Islet of Langerhans (tissue), 1 donor: ENCODE measurements around the gene TBC1D22A.

Experiments
- FAIRE-seq: peaks from one replicate; lab custom pipeline; 2011; peaks lifted over from hg19 to GRCh38; lab: Jason Lieb, UNC

Gene TBC1D22A

GRCh38 chr22:46890819-46891218 is 128.4 kb downstream of the TBC1D22A start:
- no peak for FAIRE-seq

GRCh38 chr22:46891382-46891951 is 129.0 kb downstream of the TBC1D22A start:
- no peak for FAIRE-seq

GRCh38 chr22:46892866-46893265 is 130.4 kb downstream of the TBC1D22A start:
- no peak for FAIRE-seq

DNA sequence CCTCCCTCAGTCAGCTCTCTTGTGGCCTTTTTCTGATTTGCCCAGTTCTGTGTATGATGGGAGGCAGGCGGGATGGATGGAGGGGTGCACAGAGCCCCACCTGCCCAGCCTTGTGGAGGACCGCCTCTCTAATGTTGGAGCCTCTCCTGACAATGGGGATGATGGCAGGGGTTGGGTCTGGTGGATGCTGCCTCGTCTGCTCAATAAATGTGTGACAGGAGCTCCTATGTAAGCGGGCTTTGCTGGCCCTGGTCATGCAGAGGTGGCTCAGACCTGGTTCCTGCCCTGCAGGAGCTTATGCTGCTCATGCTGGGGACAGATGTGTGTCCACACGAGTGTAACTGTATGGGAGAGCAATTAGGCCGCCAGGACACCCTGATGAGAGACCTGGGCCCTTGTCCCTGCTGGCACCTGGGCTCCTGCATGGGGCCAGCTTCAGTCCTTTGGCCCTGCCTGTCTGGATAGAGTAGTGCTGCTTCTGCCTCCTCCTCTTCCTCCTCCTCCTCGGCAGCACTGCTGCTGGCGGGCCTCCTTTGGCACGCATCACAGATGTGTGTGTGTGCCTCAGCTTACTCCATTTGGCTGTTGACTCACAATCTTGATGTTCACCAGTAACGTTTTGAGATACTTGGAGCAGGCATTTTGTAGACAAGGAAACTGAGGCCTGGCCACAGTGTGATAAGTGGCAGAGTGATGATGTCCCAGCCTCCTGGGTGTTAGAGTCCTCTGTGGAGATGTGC is 131.0 kb downstream of the TBC1D22A start:
- FAIRE-seq: no peak

DNA sequence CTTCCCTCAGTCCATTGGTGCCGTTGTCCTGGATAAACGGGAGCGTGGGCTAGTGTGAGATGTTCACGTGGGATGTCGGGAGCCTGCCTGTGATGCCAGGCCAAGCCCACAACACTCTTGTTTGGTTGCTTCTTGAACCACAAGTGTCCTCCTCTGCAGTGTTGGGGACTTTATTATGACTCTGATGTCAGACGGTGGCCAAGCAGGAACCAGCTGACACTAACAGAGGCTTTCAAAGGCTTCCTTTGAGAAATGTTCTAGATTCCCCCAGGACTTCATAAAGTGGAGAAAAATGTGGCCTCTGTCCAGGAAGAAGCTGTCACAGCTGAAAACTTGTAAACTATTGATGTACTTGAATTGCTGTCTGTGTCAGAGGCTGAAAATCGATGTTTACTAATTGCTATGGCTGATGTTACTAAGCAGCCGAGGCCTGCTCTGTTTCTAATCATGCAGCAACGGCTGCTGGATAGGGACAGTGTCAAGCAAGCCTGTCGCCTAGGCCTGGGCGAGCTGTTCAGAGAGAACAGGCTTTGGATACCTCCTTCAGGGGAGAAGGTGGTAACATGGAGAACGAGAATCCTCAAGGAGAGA is 131.7 kb downstream of the TBC1D22A start:
- FAIRE-seq: no peak

GRCh38 chr22:46894851-46895640 is 132.6 kb downstream of the TBC1D22A start:
- FAIRE-seq: no peak

GRCh38 chr22:46895753-46896152 is 133.3 kb downstream of the TBC1D22A start:
- FAIRE-seq: no peak

- no peak for FAIRE-seq
Observed at GRCh38 chr22:46896166-46896565, 133.7 kb downstream of the TBC1D22A start.

DNA sequence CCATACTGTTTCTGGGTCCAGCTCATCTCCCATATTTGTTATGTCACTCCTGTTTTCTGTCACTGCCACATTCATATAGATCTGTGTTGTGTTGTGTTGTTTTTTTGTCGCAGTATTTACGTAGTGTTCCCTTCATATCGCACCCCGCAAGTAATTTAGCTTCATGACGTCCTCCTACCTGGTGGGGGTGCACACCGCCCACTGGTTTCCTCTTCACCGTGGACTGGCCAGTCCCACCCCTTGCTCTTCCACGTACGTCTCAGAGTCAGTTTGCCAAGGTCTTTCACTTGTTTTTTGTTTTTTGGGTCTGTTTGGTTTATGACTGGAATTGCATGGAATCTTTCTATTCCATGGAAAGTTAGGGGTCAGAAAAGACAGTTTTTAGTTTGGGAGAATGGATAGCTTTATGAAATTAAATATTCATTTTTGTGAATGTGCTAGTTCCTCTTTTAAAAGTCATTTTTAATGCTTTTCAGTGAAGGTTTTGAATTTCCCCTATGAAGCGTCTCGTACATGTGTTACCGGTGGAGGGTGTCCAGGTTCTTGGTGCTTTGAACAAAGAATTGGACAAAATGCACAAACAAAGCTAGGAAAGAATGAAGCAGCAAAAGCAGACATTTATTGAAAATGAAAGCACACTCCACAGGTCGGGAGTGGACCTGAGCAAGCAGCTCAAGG is 134.3 kb downstream of the TBC1D22A start:
- no peak for FAIRE-seq

DNA sequence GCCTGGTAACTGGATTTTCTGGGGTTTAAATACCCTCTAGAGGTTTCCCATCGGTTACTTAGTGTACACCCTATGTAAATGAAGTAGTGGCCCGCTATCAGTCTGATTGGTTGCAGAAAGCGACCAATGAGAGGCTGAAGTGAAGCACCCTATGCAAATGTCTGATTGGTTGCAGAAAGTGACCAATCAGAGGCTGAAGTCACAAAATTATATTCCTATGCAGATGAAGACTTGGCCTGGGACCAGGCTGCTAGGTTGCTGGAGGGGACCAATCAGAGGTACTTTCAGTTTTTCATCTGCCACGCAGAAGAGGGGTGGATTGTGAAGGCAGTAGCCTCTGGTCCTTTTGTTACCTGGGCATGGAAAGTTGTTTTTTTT is 134.8 kb downstream of the TBC1D22A start:
- no peak for FAIRE-seq

DNA sequence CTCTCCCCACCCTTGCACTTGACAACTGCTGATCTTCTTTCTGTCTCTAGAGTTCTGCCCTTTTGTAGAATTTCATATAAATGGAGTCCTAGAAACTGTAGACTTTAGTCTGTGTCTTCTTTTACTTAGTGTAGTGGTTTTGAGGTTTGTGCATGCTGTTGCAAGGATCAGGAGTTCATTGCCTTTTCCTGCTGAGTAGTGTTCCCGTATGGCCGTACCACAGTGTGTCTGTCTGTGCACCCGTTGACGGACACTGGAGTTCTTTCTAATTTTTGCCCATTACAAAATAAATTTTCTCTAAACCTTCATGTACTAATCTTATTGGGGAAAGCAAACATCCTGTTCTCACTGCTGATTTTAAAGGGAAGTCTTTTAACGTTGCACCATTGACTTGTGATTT is 138.1 kb downstream of the TBC1D22A start:
- FAIRE-seq: no peak

- no peak for FAIRE-seq
Observed at GRCh38 chr22:46902436-46902835, 140.0 kb downstream of the TBC1D22A start.

- FAIRE-seq: no peak
Observed at GRCh38 chr22:46902998-46903916, 140.8 kb downstream of the TBC1D22A start.

GRCh38 chr22:46905415-46905814 is 143.0 kb downstream of the TBC1D22A start:
- FAIRE-seq: no peak

DNA sequence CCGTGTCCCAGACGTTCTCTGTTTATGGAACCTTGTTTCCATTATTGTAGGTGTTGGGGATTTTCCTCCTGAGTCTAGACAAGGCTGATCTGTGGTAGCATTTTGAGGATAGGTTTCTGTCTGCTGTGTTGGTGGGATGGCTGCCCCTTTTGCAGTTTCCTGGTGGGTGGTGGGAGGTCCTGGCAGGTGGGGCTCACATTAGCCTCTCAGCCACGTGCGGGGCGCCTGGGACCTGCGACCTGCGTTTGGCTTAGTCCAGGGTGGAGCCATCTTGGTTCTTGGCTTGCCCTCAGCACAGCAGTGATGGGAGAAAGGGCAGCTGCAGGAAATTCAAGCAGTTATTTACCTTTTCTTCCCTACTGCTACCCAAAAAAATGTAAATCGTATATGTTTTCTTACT is 143.4 kb downstream of the TBC1D22A start:
- no peak for FAIRE-seq

GRCh38 chr22:46906326-46907045 is 144.0 kb downstream of the TBC1D22A start:
- no peak for FAIRE-seq

- FAIRE-seq: no peak
Observed at GRCh38 chr22:46907241-46908215, 145.1 kb downstream of the TBC1D22A start.

GRCh38 chr22:46908641-46909107 is 146.2 kb downstream of the TBC1D22A start:
- FAIRE-seq: no peak
